Measurements from ENCODE around the gene BDKRB2.

- TF ChIP-seq POLR2AphosphoS5 (IDR thresholded peaks at IDR 0.05; ENCODE audit: low read depth, low read length) (no peak), POLR2A (IDR thresholded peaks at IDR 0.05; ENCODE audit: low read depth, low read length) (no peak), TAF1 (IDR thresholded peaks at IDR 0.05; ENCODE audit: borderline replicate concordance, low read depth, low read length) (no peak)
Observed at GRCh38 chr14:96176811-96177211, 27.8 kb upstream of the BDKRB2 start.

Measured in GM12892 (cell line).